ENCODE data around the gene MMAB.

The MMAB gene

DNA sequence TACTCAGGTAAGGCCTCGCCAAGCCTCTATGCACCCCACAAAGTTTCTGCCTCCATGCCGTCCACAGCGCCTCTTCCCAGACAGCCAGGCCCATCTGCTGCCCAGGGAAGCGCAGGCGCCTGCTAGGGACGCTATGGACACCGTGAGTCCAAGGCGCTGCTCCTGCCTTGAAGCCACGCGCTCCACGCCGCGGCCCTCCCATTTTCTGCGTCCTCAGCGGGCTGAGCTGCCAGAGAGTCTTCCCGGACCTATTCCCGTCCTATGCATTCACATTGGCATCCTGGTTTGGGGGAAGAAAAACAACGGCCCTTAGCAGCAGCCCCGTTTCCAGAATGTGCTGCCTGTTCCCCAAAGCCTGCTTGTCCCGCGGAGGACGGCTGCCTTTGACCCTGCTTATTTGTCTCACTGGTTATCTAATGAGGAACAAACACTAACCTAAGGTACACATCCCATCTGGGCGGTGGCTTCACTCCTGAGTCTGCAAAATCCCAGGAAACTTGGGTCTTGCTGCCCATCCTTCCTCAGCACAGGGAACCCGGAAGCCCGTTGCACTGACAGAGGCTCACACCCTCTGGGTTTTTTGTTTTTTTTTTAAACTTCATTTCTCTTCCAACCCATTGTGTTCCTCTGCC, 38.0 kb downstream of the MMAB start:
- no peak for DNase-seq

DNA sequence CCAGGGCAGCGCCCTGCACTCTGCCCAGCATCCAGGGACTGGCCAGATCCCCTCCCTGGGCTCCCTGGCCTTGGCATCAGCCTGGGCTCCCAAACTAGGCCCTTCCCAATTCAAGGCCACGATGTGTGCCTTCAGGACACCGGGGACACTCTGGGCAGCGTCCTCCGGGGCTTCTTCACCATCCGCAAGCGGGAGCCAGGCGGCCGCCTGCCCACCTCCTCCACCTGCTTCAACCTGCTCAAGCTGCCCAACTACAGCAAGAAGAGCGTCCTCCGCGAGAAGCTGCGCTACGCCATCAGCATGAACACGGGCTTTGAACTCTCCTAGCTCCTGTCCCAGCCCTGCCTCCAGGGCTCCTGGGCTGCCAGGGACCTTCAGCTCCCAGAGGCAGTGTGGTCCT, 38.8 kb downstream of the MMAB start:
- no peak for DNase-seq

DNA sequence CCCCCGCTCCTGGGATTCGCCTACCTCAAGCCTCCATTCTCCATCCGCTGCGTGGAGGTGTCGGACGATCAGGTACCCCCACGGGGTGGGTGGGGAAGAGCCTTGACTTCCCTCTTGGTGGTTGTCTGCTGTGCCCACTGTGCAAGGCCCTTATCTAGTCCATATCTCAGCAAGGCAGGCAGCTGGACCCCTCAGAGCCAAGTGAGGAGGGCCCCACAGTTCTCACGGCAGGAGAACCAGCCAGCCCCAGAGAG, 39.9 kb downstream of the MMAB start:
- no peak for DNase-seq

DNA sequence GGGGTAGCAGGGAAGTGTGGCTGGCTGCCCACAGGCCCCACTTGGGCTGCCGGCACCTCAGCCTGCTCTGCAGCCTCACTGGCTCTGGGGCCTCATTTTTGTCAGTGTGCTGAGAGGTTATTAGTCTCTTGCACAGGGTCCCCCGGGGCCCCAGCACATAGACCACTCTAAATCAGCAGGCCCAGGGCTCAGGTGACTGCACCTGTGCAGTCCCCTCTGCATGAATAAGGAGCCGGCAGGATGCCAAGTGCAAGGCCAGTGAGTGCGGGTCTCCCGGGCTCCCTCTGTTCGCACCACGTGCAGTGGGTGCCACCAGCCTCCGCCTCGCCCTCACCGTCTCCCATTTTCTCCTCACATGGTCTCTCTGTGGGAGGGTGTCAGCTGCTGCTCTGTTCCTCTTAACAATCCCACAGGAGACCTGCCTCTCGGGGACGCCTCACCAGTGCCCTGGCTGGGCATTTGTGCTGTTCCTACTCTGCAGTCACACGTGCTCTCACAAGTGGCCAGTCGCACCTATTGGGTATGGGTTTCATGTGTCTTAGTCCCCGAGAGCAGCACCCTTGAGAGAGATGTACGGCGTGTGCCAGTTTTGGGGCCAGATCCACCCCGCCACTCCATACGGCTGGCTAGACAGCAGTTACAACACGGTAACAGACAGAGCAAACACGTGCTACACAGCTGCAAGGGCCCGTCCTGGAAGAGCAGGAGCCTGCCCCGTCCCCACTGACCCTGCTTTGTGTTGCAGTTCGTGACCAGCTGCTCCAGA, 40.4 kb downstream of the MMAB start:
- DNase-seq: peak; percentile 81

DNA sequence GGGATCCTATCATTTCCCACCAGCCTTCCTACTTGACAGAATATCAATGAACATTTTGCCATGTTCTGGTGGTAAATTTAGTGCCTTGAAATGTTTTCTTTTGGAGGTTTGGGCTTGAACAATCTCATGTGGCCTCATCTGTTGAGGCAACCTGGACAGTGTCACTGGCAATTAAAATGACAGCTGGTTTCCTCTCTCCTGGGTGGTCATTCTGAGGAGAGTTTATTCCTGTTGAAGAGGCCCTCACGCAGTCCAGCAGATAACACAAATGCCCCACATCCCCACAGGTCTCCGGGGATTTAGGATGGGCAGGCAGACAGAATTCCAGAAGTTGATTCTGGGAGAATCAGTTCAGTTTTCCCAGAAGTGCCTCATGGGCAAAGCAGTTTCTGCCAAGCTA, 41.9 kb downstream of the MMAB start:
- DNase-seq: no peak

DNA sequence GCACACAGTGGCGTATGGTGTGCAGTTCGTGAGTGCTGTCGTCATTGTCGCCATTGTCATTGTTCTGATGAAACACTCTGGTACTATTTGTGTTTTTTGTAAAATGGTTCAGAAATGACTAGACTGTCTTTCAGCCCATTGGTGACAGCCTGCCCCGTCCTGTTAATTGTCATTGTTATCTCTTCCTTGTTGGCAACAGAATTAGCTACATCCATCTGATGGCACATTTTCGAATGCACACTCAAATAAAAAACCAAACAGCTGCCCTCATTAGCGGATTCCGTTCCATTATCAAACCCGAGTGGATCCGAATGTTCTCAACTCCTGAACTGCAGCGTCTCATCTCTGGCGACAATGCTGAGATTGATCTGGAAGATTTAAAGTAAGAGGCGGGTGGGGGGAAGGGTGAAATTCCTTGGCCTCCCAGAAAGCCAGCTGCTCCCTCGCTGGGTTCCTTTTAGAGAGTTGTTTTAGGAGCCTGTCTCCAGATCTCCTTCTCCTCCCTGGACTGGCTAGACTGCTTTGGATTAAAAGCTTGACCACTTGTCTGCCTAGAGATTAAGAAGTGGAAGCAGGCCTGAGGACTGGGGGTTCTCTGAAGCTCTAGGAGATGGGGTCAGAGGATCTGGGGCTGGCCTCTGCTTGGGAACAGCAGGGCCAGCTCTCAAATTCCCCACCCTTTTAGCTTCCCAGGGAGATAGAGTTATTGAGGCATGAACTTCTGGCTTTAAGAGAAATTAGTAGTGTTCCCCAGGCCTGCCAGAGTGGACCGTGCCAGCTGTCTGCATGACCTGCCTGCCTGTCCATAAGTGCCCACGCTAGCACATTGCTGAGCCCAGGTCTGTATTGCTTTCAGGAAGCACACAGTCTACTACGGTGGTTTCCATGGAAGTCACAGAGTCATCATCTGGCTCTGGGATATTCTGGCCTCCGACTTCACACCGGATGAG, 43.3 kb downstream of the MMAB start:
- no peak for DNase-seq

DNA sequence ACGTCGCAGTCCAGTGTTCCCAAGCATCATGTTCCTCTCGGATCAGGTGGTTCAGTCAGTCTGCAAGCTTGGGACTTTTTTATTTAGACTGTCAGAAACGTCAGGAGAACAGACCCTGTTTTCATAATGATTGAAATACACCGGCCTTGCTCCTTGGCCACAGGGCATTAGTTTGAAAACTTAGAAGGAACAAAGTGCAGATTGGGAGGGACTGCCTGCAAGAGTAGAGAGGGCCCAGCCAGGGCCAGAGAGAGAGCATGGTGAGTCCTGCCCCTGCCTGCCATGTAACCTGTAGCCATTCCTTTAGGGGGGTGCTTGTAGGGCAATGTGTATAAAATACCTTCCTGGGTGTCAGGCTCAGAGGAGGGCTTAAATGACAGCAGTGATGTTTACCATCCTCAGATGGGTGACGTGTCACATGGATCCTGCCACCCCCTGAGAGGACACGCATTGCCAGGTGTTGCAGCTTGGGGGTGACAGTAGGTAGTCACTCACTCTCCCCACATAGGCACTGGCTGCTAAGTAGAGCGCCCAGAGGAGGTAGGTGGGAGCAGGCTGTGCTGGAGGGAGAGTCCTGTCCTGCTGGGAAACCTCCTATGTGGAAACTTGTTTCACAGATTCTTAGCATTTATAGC, 45.7 kb downstream of the MMAB start:
- no peak for DNase-seq

DNA sequence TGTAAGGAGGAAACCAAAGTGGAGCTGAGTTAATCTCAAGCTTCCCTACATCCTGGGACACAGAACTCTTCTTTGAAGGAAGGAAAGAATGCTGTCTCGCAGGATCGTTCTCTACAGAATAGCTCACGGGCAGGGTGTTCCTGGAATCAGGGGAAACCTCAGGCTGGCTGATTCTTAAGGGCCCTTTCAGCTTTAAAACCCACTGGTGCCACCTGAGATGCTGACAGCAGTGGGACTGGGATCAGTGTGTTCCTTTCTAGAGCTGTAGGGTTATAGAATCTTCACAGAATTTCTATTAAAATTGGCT, 48.1 kb downstream of the MMAB start:
- DNase-seq: no peak

DNA sequence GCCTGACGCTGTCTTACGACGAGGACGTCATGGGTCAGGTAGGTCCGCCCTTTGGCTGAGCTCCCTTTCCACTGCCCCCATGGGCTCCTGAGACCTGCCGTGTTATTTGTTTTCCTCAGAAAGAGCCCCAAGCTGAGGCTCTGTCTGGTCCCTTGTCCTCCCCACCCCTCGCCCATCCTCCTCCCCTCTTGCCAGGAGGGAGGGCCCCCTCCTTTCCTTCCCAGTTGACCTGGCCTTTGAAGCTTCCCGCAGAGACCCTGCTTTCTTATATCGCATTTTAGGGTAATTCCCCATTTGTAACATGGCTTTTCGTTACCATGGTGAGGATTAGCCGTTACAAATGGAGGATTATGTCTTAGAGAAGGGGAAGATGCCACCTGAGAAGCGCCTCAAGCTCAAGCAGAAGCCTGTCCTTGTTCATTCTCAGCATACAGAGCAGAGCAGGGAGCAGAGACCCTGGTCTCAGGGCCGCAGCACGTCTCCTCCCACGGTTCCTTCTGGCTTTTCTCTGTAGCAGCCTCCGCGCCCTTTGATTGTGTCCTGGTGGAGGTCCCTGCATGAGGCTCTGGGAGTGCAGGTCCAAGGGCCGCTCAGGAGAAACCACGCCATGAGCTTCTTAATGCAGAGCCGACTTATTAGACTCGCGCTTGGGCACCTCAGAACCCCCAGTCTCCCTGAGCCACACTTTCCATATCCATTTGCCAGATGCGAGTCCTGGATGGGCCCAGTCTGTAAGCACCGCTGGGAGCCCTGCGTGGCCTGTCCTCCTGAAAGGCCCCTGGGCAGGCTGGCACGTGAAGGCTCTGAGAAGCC, 48.6 kb downstream of the MMAB start:
- no peak for DNase-seq

DNA sequence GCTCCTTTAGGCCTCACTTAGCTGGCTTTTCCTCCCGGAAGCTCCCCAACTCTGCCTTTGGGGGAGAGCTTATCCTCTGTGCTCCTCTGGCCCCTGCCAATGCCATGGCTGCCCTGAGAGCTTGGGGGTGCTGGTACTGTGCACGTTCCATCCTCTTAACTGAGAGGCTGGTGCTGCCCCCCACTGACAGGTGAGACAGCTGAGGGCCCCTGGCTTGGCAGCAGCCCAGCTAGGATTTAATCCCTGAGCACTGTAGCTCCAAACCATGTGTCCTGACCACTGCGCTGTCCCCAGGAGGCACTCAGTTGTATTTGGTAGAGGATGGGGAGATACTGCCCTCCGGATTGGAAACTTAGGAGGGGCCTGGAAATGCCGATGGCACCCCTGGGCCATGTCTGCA, 49.8 kb downstream of the MMAB start:
- DNase-seq: peak; percentile 40

DNA sequence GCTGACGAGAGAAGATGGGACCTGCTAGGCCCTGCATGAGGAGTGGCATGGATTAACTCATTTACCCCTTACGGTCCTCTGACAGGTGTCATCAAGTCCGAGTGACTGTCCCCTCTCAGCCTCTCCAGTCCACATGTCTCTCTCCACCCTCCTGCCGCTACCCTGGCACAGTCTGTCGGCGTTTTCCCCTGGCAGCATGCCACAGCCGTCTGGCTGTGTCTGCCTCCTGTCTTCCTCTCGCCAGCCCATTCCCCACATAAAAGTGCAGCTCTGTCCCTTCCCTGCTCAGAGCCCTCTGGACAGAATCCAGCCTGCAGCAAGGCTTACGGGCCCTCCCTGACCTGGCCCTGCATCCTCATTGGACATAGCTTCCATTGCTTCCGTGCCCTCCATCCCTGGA, 50.2 kb downstream of the MMAB start:
- peak; percentile 60 for DNase-seq

DNA sequence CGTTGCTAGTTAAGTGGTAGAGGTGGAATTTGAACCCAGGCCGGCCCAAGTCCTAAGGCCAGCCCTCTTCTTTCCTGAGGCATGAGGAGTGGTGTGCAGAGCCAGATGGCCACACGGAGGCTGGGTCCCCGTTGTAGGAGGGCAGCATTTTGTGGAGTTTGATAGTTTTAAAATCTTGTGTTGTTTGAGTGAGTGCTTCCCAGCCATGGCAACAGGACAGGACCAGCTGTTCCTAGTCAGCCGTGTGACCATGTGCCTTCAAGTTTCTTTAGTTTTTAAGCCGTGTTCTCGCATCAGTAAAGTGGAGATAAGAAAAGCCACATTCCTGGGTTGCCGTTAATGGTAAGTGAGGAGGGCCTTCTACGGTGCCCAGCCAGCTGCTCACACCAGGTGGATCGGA, 51.5 kb downstream of the MMAB start:
- no peak for DNase-seq

DNA sequence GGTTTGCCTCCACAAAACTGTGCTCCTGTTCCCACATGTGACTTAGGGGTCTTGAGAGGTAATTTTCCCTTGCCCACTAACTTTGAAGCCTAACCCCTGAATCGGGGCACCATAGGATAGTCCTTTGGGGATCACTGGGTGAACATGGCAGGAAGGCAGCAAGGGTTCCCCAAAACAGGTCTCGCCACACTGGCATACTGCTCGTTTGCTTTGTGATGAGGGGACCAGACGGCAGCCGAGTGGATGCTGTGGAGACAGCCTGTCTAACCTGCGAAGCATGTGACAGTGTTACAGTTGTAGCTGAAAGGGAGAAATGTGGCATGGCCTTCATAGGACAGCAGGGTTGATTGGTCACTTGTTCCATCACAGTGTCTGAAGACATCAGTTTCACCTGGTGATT, 53.5 kb downstream of the MMAB start:
- no peak for DNase-seq

DNA sequence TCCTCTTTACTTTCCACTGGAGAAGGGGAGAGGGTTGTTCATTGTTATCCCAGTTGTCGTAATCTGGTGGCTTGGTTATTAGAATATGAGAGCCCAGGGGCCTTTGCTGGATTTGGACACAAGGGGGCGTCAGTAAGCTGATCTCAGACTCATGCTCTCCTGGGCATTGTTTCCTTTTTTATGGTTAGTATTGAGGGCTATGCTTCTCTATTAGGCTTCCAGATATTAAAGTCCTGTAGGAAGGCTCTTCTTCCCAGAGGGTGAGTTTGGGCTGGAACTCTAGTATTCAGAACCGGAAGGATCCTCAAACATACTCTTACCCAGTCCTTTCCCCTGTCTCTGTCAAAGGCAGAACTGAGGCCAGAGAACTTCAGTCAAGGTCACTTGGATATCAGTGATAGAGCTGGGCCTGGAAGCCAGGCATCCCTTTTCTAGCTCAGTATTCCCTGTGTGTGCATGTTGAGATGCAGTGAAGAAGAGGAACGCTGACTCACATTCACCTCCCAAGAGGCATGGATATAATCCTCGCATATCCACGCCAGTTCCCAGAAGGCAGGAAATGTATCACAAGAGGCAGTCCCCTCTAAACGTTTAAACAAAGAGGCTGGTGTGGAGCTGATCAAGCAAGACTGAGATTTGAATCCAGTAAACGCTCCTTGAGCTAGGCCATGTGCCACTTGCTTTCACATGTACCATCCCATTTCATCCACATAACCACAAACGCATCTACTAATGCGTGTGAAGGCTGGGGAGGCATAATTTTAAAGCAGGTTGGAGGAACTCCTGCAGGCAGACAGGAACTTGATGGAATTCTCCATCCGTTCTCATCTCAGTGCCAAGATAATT, 54.3 kb downstream of the MMAB start:
- DNase-seq: peak; percentile 75

DNA sequence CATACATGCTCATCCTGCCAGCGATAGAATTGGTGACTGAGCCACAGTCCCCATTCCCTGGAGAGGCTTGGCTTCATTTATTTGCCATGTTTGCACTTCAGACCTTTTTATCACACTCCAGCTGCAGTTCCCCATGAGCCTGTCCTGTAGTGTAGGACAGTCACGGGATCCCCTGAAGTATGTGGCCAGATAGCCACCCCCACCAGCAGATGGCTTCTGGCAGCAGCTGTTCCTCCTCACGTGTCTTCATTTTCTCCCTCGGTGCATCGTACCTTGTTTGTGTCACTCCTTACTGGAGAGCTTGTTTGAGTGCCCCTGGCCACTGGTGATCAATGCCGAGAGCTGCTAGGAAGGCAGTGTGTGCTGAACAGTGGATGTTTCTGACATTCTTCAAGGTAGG, 55.7 kb downstream of the MMAB start:
- DNase-seq: peak; percentile 28

DNA sequence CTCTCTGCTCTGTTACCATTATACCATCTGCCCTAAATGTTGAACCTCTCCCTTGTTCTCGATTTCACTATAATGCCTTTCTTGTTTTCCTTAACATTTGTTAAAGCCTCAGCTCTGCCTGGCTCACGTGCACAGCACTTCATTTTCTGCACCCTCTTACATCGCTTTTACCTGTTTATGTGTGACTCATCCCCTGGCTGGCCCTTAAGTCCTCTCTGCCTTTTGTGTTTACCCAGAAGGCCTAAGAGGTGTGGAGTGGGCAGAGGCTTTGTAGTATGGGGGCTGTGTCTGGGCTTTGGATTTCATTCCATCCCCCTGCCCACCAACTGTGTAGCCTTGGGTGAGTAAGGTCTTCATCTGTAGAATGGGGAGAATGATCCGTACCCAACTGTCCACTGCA, 59.3 kb downstream of the MMAB start:
- peak; percentile 59 for DNase-seq

DNA sequence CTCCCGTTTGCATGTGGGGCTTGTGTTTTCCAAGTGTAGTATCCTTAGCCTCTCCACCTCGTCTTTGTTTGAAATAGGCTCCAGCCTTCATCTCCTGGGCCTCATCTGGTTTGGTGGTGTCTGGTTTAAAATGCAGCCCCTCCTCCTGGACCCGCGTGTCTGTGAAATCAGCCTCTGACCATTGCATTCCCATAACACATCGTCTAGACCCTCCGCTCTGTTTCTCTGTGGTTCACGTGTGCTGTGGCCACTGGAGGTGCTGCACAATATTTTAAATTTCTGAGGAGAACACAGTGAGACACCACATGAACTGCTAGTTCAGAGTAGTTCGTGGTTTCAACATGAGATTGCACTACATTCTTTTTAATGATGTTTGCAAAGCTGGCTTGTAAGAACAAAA, 60.3 kb downstream of the MMAB start:
- no peak for DNase-seq

DNA sequence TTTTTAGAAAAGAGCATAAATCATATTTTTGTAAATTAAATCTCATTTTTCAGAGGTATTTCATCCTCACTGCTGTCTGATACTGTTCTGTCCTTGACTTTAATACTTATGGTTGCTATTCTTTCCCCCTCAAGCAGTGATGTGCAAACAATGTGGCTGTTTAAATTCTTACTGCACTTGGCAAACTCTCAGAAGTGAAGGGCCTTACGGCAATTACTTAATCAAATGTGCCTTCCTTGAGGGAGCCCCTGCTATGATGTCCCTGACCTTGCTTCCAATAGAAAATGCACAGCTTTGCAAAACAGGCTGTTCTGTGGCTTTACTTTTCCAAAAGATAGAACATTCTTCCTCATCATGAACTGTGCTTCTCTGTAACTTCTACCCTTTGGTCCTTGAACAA, 60.7 kb downstream of the MMAB start:
- peak; percentile 92 for DNase-seq

DNA sequence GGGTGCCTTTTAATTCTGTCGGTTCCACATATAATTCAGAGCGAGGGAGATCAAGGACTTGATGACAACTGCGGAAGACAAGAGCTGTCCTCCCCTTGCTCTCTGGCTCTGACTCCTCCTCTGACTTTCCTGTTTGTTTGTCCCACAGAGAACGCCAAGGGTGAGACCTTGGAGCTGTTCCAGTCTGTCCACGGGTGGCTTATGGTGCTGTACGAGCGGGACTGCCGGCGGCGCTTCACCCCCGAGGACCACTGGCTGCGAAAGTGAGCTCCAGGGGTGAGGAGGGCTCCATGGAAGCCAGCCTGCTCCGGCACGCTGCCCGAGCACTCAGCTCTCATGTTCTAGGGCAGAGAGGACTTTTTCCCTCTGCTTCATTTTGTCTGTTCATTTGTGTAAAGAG, 63.1 kb downstream of the MMAB start:
- DNase-seq: peak; percentile 91

DNA sequence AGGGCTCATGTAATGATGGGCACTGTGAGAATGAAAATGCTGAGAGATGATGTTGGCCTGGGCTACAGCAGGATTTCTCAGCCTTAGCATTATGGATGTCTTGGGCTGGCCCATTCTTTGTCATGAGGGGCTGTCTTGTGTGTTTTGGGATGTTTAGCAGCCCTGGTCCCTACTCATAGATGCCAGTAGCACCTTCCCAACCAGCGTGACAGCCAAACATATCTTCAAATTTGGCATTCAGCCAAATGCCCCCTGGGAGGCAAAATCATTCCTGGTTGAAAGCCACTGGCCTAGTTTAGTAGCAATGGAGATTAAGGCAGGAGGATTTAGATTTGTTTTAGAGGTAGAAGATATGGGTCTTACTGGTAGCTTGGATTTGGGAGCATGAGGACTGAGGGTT, 69.2 kb downstream of the MMAB start:
- DNase-seq: peak; percentile 44
